Osteoblast (primary cell): ENCODE data around the gene CSPG4. TPM values are rescaled to one million over a fixed set of nuclear protein-coding genes. Genes with fewer than 3 reads are reported as not detected.
"Not testable (repeated sequence)": the region's sequence is repeated elsewhere in the genome, so short reads cannot be mapped to it uniquely, and the experiment has no call there.

Source experiments
- DNase-seq: peaks from one replicate; pipeline ENCODE4 v3.0.0; 2011; ENCODE audit warnings: low spot score, mixed read lengths; ENCODE audit not compliant: insufficient read length; ENCODE audit errors: missing footprints
- H2AFZ ChIP-seq: 2 replicates; pipeline ENCODE4 v1.6.0; 2011; ENCODE audit warnings: mild to moderate bottlenecking, low read length
- H3K27ac ChIP-seq: 2 replicates; pipeline ENCODE4 v1.5.1; 2011; ENCODE audit warnings: mild to moderate bottlenecking, low read depth, low read length, moderate library complexity
- H3K27me3 ChIP-seq: 2 replicates; pipeline ENCODE4 v1.6.0; 2012; ENCODE audit warnings: mild to moderate bottlenecking, control low read depth, inconsistent platforms, low read length, moderate library complexity; ENCODE audit not compliant: insufficient read depth
- H3K36me3 ChIP-seq: 2 replicates; pipeline ENCODE4 v1.5.1; 2011; ENCODE audit warnings: mild to moderate bottlenecking, low read length, control low read depth, moderate library complexity; ENCODE audit not compliant: insufficient read depth
- H3K4me1 ChIP-seq: 2 replicates; pipeline ENCODE4 v1.5.1; 2011; ENCODE audit warnings: mild to moderate bottlenecking, low read length, control low read depth, moderate library complexity; ENCODE audit not compliant: insufficient read depth
- H3K4me2 ChIP-seq: 2 replicates; pipeline ENCODE4 v1.6.0; 2011; ENCODE audit warnings: mild to moderate bottlenecking, low read length; ENCODE audit not compliant: insufficient read depth
- H3K4me3 ChIP-seq: fragments of 200-600 bp; sonication (generic); 3 replicates; pipeline ENCODE4 v1.5.1; 2012; ENCODE audit warnings: mild to moderate bottlenecking, low read length, inconsistent platforms; ENCODE audit not compliant: insufficient read depth
- H3K79me2 ChIP-seq: 2 replicates; pipeline ENCODE4 v1.6.0; 2012; ENCODE audit warnings: mild to moderate bottlenecking, low read length, control low read depth, inconsistent platforms; ENCODE audit not compliant: insufficient read depth
- H3K9me3 ChIP-seq: 2 replicates; pipeline ENCODE4 v1.5.1; 2011; ENCODE audit warnings: low read depth, low read length, control low read depth
- H4K20me1 ChIP-seq: 2 replicates; pipeline ENCODE4 v1.6.0; 2012; ENCODE audit warnings: mild to moderate bottlenecking, low read length, control low read depth; ENCODE audit not compliant: insufficient read depth
- CTCF ChIP-seq: IDR thresholded peaks from 2 replicates; pipeline ENCODE4 v1.5.1; 2011; ENCODE audit warnings: mild to moderate bottlenecking, low read depth, low read length, moderate library complexity; ENCODE audit errors: extremely low read depth
- total RNA-seq: library from RNA; depleted of rRNA; stranded (reverse); fragments of >200 nt; gene quantifications from 2 replicates; pipeline ENCODE4 v1.2.3, GENCODE V29; 2012

Gene CSPG4
- total RNA-seq, 1 donor, result 20.3 TPM

- no peaks in the 10 kb centered on the region for H3K36me3 ChIP-seq
- H3K4me2 ChIP-seq, result no peak overlapping the region
- H3K9me3 ChIP-seq, result no peaks in the 10 kb centered on the region
- H3K27ac ChIP-seq, result no peak overlapping the region
- H2AFZ ChIP-seq, result peak overlapping the region; percentile 89
- H3K4me3 ChIP-seq, result no peak overlapping the region
- peaks cover 18% of the 10 kb centered on the region for H3K79me2 ChIP-seq
- no peak for TF ChIP-seq CTCF
- H3K27me3 ChIP-seq, result no peaks in the 10 kb centered on the region
- H3K4me1 ChIP-seq, result peaks cover 15% of the 10 kb centered on the region
- peak; percentile 73 for DNase-seq
- no peaks in the 10 kb centered on the region for H4K20me1 ChIP-seq
Observed at GRCh38 chr15:75713338-75713895, 769 bp upstream of the CSPG4 start.

- peak; percentile 77 for DNase-seq
- Histone ChIP-seq H3K79me2 (peaks cover 23% of the 10 kb centered on the region), H3K4me3 (peak overlapping the region; percentile 30), H3K4me2 (peak overlapping the region; percentile 89)
- H3K9me3 ChIP-seq, H3K27ac ChIP-seq, H3K36me3 ChIP-seq, H4K20me1 ChIP-seq, H2AFZ ChIP-seq, H3K4me1 ChIP-seq, H3K27me3 ChIP-seq: not testable (repeated sequence)
Observed at GRCh38 chr15:75711495-75711894, 1.2 kb downstream of the CSPG4 start.

GRCh38 chr15:75710874-75711273 is 1.8 kb downstream of the CSPG4 start:
- H3K36me3 ChIP-seq, H3K27ac ChIP-seq, H3K27me3 ChIP-seq, H4K20me1 ChIP-seq, H3K4me1 ChIP-seq, H2AFZ ChIP-seq, DNase-seq, H3K4me3 ChIP-seq, H3K4me2 ChIP-seq, H3K9me3 ChIP-seq: not testable (repeated sequence)
- H3K79me2 ChIP-seq, result peaks cover 29% of the 10 kb centered on the region

GRCh38 chr15:75709458-75709857 is 3.2 kb downstream of the CSPG4 start:
- H3K4me1 ChIP-seq, H3K9me3 ChIP-seq, H2AFZ ChIP-seq, H3K27me3 ChIP-seq, H3K4me3 ChIP-seq, DNase-seq, H3K36me3 ChIP-seq, H3K27ac ChIP-seq, H4K20me1 ChIP-seq, H3K4me2 ChIP-seq: not testable (repeated sequence)
- peaks cover 40% of the 10 kb centered on the region for H3K79me2 ChIP-seq

GRCh38 chr15:75706682-75706954 is 6.0 kb downstream of the CSPG4 start:
- DNase-seq, result no peak
- H3K36me3 ChIP-seq, result no peaks in the 10 kb centered on the region
- TF ChIP-seq CTCF, result no peak
- H3K4me1 ChIP-seq, result peaks cover 6% of the 10 kb centered on the region
- H3K4me2 ChIP-seq, result no peak overlapping the region
- H3K4me3 ChIP-seq, result no peak overlapping the region
- no peaks in the 10 kb centered on the region for H3K27me3 ChIP-seq
- no peaks in the 10 kb centered on the region for H4K20me1 ChIP-seq
- H3K9me3 ChIP-seq, result no peaks in the 10 kb centered on the region
- peaks cover 35% of the 10 kb centered on the region for H3K79me2 ChIP-seq
- H2AFZ ChIP-seq, result no peak overlapping the region
- no peak overlapping the region for H3K27ac ChIP-seq
